ENCODE data around the gene CD99L2. TPM values are rescaled to one million over a fixed set of nuclear protein-coding genes. Genes with fewer than 3 reads are reported as not detected.

CD99L2 gene
- total and polyA plus RNA-seq, 3 donors from 2014 or later, result 35.4 to 56.6 (median 36.5) TPM

- no peak overlapping the region for H3K27ac ChIP-seq
- H3K27me3 ChIP-seq, result no peaks in the 10 kb centered on the region
- H3K9me3 ChIP-seq, result no peaks in the 10 kb centered on the region
- no peak for DNase-seq
- no peak overlapping the region for H3K4me3 ChIP-seq
- no peaks in the 10 kb centered on the region for H3K36me3 ChIP-seq (ENCODE audit: low read depth, missing control alignments)
- H3K4me1 ChIP-seq, result no peaks in the 10 kb centered on the region
- WGBS, 2 donors, result 84 to 100% methylated on average over 2 to 8 of the region's 8 CpGs
- intact Hi-C loops (cut with DNase I; ENCODE audit: low total_unique reads), result no loop called here
- TF ChIP-seq POLR2A (IDR thresholded peaks at IDR 0.05) (no peak), CTCF (IDR thresholded peaks at IDR 0.05) (no peak)
These were observed 136.7 kb downstream of the CD99L2 start for GRCh38 chrX:150761819-150762216.

- WGBS, 2 donors, result 60 to 72% methylated on average over 2 to 5 of the region's 7 CpGs
- Histone ChIP-seq H3K27me3 (no peaks in the 10 kb centered on the region), H3K27ac (no peak overlapping the region), H3K4me1 (no peaks in the 10 kb centered on the region), H3K36me3 (ENCODE audit: low read depth, missing control alignments) (no peaks in the 10 kb centered on the region), H3K4me3 (no peak overlapping the region), H3K9me3 (no peaks in the 10 kb centered on the region)
- TF ChIP-seq POLR2A (IDR thresholded peaks at IDR 0.05), result no peak
- no peak for TF ChIP-seq CTCF (IDR thresholded peaks at IDR 0.05)
- no peak for DNase-seq
- intact Hi-C loops (cut with DNase I; ENCODE audit: low total_unique reads), result no loop called here
These were observed 137.2 kb downstream of the CD99L2 start for GRCh38 chrX:150761176-150761818.

GRCh38 chrX:150759568-150760416 is 138.7 kb downstream of the CD99L2 start:
- 87 to 95% methylated on average over 8 to 17 of the region's 22 CpGs for WGBS, 2 donors
- intact Hi-C loops (cut with DNase I; ENCODE audit: low total_unique reads), result no loop called here
- no peak for TF ChIP-seq CTCF (IDR thresholded peaks at IDR 0.05)
- no peak for TF ChIP-seq POLR2A (IDR thresholded peaks at IDR 0.05)

GRCh38 chrX:150757371-150757770 is 141.1 kb downstream of the CD99L2 start:
- no peaks in the 10 kb centered on the region for H3K9me3 ChIP-seq
- intact Hi-C loops (cut with DNase I; ENCODE audit: low total_unique reads), result no loop called here
- no peaks in the 10 kb centered on the region for H3K27me3 ChIP-seq
- DNase-seq, result no peak
- no peak for TF ChIP-seq POLR2A (IDR thresholded peaks at IDR 0.05)
- TF ChIP-seq CTCF (IDR thresholded peaks at IDR 0.05), result no peak
- H3K27ac ChIP-seq, result no peak overlapping the region
- H3K4me3 ChIP-seq, result no peak overlapping the region
- 94 to 100% methylated on average over 2 to 5 of the region's 5 CpGs for WGBS, 2 donors
- H3K36me3 ChIP-seq (ENCODE audit: low read depth, missing control alignments), result no peaks in the 10 kb centered on the region
- H3K4me1 ChIP-seq, result no peaks in the 10 kb centered on the region

More at GRCh38 chrX:150759568-150760416, 138.7 kb downstream of the CD99L2 start:
- H3K9me3 ChIP-seq, result no peaks in the 10 kb centered on the region
- H3K4me3 ChIP-seq, result no peak overlapping the region
- H3K36me3 ChIP-seq (ENCODE audit: low read depth, missing control alignments), result no peaks in the 10 kb centered on the region
- DNase-seq, result no peak
- no peaks in the 10 kb centered on the region for H3K27me3 ChIP-seq
- no peaks in the 10 kb centered on the region for H3K4me1 ChIP-seq
- no peak overlapping the region for H3K27ac ChIP-seq
